Left hindlimb (tissue), 1 donor: Measurements from ENCODE around the gene FOXO1.

Source experiments
- DNase-seq: peaks from one replicate; pipeline ENCODE4 v3.0.0-alpha.2; 2018

The FOXO1 gene

DNA sequence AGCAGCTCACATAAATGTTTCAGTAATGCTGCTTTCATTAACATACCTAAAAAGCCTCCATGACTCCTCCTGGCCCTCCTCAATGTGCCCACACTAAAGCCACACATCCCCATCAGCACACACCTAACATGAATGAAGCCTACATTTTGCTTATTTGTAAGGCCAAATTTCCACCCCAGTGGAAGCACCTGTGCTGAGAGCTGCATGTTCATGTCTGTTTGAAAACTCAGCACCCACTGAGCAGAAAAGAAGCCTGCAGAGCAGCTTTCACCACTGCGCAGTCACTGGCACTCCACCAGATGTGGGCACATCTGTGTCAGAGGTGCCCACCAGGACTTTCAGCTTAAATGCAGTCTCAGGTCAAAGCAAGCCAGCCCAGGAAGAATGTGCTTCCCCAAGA, 93.5 kb downstream of the FOXO1 start:
- DNase-seq: no peak

DNA sequence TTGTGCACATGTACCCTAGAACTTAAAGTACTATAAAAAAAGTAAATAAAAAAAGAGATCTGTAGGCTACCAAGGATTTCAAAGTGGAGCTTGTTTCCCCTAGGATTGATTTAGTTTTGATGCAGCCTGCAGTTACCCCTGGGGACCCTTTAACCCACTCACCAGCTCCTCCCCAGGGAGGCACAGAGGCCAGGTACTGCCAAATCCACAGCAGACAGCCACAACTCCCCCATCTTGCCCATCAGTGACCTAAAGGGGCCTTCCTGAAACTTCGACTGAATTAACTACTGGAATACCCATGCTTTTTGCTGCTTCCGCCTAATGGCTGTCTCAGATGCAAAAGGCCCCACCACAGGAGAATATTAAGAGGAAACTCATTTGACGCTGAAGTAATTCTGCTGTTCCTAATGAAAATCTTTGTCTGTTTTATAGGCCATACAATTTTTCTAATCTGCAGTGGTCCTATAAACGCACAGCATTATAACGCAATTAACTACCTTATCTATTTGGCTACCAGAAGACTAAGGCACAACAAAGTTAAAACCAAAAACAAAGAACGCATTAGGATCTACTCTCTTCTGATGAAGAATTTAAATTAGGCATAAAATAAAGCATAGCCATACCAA, 95.0 kb downstream of the FOXO1 start:
- DNase-seq: no peak

DNA sequence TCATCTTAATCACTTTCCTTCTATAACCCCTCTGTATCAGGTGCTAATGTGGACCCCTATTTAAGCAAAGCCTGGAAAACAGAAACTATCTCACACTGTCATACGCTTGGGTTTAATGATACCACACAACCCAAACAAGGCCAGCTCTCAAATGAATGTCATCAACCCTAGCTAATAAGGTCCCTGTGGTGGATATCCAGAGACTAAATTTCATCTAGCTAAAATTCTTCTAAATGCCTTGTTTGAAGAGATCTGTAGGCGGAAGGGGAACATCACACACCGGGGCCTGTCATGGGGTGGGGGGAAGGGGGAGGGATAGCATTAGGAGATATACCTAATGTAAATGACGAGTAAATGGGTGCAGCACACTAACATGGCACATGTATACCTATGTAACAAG, 95.5 kb downstream of the FOXO1 start:
- no peak for DNase-seq

DNA sequence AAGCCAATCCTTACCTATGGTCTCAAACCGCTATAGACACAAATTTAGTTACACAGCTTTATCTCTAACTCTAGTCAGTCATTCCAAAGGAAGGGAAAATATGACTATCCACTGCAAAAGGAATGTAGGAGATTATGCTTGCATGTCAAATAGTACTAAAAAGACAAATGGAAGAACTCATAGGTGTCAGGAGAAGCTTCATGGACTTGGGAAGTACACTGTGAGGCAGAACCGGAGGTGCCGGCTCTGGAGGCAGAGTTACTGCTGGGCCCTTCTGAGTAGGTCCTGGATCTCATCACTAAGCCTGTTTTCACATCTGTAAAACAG, 97.5 kb downstream of the FOXO1 start:
- DNase-seq: no peak

DNA sequence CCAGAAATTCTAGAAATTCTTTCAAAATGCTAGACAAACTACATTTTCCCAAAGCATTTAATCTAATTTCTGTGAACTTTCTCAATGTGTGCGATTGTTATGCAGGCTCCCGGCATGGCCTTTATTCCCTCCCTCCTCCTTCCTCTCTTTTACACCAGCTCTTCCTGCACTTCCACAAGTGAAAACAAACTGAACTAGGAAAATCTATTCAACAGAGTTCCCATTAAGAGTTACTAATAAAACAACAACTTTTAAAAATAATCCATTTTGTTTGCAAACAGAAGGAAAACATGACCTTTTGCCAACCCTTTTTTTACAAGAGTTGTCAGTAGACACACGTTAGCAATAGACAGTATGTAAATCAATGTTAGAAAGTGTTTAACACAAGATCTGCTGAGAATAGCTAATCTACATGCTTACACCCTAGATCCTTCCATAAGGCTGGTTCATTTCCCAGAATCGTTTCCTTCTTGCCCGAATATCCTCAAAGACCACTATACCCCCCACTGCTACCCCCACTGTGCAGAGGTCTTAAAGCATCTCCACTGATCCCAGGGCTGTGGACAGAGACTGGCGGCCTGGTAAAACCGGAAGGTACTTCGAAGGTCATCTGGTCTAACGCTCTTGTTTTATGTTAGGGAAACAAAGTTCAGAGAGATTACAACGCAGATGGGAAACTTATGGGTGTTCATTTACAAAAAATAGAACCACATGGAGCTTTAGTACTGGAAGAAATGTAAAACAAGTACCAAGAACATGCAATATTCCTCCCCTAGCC, 98.0 kb downstream of the FOXO1 start:
- DNase-seq: no peak

DNA sequence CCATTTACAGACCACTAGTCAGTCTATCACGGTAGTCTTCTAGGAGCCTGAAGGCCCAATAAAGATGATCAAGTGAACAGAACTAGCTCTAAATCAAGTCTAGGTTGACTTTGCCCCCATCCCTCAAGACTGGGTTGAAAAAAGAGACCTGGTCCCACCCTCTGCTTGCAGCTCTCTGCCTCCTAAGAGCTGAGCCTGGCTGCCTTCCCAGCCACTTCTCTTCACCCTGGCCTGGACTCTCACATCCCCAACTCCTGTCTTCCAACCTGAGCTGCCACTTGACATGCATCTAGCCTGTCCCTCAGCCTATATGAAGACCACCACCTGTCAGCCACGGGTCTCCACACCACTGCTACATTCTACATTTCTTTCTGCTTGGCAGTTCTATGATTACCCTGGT, 99.6 kb downstream of the FOXO1 start:
- no peak for DNase-seq

DNA sequence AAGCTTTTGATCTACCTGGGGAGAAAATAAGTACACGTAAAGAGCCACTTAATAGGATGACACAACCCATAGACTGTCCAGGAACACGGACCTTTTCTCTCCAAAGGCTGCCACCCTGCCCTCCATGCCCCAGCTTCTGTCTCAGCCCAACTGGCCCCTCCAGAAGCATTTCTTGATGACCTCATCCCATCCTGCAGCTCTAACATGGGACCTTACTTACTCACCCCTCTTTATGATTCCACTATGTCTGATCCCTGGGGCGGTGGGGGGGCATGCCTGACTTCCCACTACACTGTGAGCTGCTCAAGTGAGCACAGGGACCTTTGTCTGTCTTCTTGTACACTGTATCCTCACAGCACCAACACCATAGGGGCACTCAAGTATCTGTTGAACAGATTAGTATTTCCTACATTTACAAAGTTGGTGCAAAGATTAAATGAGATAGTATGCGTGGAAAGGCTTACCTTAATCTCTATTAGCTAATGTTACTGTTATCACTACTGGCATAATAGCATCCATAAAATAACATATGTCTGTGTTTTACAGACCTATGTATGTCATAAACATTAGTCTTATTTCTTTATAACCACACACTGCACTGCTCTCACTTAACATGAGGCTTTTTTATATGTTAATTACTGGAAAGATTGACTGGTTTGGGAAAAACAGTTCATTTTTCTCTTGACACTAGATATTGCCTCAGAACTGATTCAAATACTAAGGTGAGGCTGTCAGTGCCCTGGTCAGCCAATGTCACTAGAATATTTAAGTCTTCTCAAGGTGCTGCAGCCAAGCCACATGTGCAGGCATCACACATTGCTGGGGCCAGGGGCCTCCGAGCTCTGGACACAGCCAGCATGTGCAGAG, 100.9 kb downstream of the FOXO1 start:
- no peak for DNase-seq

DNA sequence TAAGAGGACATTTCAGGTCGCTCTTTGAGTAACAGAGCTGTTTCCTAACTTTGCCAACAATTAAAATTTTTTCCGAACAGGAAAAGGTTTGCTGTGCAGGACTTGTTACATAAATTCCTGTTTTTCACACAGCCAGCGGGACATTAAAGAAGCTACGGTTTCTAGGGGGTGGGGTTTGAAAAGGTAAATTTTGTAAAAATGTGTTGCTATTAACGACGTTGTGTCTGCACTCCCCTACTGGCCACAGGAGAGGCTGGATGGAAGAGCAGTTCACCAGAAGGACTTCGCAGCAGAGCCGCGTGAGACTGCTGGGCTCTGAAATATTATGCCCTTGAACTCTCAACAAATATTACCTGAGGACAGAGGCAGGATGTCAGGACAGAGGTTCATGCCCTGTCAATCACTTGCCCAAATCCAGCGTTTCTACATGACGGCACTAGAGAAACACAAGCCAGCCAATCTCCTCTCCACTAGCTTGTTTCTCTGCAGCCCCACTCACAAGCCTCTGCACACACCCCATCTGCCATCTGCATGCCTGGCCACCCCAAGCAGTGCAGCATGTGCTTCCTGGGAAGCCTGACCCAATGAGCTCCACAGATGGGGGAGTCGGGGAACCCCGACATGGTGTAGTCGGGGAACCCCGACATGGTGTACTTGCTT, 102.0 kb downstream of the FOXO1 start:
- DNase-seq: no peak

DNA sequence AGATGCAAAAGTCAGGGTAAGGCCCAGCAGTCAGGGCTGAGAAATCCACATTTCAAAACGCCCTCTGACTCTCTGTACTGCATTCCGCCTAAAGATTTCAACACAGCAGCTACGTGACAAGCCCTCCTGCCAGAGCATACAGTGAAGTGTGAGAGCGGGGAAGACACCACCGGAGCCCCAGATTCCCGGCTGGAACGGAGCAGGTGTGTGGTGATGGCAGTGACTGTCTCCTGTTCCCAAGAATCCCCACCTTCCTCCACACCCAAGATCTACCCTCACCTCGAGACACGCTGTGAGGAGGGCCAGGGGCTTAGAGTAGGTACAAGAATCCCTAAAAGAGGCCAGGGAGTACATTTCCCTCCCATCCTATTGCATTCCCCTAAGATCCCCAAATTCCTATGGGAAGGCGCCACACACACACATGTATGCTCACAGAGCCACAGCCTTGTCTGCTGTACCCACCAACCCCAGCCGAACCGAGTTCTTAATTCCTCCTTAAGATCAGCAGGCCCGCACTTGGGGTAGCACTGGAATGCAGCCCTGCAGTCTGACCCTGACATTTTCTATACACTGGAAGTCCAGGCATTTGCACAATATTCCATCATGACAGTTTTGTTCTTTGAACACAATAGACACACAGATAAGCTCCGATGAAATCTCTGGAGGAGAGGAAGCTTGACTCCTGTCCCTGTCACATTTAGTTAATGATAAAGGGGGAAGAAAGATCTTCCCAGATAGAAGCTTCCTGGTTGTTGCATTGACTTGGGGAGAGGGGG, 102.9 kb downstream of the FOXO1 start:
- no peak for DNase-seq

DNA sequence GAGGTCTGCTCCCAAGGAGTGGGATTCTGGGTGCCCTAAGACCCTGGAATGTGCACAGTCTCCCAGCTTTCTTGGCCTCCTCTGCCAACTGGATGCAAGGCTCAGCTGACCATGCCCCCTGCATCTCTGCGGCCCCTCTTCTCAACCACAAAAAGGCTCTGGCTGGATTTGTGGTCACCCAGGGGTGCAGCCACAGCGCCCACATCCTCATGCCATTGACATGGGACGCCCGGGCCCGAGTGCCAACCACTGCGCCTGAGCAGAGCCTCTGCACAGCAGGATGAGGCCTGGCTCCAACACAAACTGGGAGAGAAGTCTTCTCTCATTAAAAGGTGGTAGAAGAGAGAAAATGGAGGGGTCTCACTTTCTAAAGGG, 103.5 kb downstream of the FOXO1 start:
- DNase-seq: no peak

DNA sequence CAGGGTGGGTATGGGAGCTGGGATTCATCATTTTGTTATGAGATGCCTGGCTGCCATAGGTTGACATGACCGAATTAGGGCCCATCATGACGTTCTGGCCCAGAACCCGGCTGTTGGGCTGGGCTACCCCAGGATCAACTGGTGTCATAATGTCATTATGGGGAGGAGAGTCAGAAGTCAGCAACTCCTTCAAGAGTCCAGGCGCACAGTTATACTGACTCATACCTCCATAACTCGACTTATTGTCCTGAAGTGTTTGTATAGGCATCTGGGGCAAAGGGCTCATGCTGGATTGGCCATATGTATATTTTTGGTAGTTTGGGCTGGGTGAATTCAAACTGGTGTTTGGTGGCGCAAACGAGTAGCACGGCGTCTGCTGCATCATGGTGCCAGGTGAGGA, 106.5 kb downstream of the FOXO1 start:
- DNase-seq: no peak

DNA sequence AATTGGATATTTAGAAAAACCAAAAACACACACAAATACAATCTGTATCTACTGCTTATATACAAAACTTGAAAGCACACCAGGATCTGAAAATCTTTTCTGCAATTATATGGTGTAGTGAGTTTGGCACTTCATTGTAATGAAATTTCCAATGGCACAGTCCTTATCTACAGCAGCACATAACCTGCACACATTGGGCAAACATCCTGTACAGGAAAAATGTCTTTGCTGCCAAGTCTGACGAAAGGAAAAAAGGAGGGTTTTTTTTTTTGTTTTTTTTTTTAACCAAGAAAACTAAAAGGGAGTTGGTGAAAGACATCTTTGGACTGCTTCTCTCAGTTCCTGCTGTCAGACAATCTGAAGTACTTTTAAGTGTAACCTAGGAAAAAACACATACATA, 107.8 kb downstream of the FOXO1 start:
- DNase-seq: no peak

DNA sequence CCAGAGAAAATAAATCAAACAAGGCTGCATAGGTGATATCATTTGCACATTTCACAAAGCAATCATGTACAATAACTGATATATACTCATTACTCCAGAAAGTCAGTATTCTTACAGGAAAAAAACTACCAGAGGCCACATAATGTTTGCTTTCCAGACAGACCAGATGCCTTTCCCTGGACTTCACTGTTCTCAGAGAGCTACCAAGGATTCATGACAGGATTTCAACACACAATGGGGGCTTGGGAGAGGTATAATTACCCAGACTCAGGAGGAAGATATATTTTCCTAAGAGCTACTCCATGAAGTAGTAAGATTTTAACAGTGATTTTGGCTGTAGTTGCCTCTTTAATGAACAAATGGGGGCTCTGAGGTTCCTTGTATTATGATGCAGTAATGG, 110.0 kb downstream of the FOXO1 start:
- DNase-seq: no peak

DNA sequence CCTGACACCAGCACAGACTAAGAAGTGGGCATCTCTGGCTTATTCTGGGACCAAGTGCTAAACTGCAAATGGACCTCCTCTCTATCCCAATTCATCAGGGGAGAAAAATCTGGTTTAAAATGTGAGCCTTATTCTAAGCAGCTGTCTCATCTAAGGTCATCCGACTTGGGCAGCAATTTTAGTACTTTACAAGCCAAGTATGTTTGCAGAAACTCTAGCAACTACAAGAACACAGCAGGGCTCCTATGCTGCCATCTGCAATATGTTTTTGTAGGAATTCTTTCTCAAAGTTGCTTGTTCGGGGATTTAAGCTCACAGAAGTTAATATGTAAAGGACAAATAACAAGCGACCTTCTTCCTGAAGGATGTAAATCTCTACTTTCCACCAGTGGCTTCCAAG, 113.1 kb downstream of the FOXO1 start:
- DNase-seq: no peak

DNA sequence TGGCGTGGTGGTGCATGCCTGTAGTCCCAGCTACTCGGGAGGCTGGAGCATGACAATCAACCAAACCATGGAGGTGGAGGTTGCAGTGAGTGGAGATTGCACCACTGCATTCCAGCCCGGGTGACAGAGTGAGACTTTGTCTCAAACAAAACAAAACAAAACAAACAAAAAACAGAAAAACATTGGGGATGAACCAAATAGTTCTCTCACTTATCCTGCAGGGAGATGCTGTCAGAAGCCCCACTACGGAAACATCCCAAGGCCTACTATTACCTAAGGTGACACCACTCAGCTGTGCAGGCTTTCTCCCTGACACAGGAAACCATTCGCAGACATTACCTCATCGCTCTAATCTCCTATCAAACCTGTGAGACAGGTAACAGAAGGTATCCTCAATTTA, 113.5 kb downstream of the FOXO1 start:
- DNase-seq: no peak

DNA sequence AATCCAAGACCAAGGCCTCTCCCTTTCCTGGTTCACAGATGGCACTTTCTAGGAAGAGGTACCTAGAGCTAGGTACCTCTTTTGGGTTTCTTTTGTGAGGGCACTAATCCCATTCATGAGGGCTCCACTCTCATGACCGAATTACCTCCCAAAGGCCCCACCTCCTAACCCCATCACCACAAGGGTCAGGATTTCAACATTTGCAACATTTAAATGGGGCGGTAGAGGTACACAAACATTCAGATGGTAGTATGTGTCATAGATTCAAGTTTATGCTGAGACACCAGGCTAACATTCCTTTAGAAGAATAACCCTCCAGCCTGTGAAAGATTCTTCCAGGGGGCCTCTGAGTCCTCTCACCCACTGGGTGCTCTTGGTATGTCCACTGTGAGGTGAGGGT, 116.3 kb downstream of the FOXO1 start:
- DNase-seq: no peak

DNA sequence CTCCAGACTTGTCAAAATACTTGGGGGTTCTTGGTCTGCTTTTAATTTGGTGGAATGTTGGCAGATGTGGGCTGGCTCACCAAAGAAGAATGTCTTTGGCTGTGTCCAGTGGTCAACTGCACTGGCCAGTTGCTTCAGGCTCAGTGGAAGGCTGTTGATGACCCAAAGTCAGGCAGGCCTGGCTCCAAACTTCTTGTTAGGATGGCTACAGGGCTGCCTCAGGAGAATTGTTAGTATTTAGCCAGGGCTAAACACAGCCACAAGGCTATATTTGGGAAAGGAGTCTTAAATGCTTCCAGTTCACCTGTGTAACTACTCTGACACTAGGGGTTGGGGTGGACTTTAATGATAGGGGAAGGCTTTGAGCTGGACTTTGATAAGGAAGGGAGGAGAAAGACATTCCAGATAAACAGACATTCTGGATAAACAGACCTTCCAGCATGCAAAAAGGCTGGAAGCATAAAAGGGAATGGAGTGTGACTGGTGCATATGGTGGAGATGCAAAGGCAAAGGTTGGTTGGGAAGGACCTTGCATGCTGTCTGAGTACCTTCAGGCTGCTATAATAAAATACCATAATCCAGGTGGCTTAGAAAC, 116.8 kb downstream of the FOXO1 start:
- no peak for DNase-seq

DNA sequence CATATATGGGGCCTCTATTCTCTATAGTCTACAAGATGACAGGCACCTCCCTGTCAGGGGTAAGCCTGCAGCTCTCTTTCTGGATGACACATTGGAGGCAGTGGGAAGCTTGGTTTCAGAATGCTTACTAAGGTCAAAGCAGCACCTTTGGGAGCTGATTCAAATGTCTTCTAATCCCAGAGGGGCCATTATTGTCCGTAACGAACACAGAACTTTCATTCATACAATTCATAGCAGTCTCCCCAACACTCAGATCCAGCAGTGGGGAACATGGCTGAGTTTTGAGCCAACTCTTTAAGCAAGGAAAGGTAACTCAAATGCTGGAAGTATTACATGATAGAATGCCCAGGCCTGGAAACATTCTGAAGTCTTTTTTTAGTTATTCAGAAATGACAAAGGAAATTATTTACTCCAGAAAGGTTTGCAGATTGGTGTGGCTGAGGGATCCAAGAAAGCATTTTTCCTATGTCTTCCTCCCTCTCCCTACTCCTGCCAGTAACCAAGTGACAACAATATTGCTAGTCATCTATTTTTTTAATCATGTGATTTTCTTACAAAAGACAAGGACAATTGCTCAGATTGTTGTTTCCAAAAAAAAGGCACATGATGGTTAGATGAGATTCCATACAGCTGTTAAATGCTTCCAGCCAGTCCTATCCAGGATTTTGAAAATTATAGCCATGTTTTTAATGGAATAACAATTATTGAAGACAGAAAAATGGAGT, 118.7 kb downstream of the FOXO1 start:
- no peak for DNase-seq

DNA sequence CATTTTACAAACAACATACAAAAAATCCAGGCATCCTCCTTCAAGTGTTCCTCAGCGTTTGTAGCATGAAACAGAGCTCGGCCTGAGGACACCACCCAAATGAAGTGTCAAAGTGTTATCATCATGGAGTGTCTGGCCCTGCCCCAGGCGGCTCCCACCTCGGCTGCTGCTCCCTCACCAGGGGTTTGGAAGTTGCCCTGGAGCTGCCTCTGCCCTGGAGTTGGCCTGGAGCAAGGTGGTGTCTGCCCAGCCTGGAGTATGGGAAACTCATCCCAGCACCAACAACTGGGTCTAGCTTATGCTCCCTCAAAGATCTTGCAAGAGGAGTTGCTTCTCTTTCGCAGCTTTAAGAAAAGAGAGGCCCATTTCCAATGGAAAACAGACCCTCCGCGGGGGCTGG, 120.4 kb downstream of the FOXO1 start:
- DNase-seq: no peak

DNA sequence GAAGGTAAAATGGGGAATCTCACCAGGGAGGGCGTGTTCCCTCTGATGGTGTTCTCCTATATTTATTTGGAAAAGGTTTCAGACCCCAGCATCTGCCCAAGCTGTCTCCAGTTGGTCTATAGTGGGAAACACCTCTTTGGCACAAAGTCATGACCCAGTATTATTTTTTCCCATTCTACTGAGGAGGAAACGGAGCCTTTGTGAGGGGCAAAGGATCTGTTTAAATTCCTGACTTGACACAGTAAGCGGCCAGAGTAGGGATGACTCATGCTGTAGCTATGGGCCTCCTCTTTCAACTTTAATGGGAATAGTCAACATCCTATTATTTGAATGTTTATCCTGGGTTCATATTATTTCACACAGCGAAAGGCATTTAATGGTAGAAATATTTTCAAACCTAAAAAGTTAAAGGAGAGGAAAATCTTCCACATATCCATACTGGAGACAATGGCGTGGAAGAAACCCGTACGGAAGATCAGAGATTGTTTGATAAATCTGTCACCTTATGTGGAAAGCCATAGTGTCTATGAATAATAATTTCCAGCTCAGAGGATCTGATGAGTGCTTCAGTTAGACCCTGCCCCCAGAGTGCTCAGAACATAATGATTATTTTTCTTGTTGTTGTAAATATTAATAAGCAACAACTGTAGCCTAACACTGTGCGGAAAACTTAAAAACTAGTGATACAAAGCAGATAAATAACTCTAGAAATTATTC, 126.0 kb downstream of the FOXO1 start:
- no peak for DNase-seq
